Ramos (cell line): Measurements from ENCODE around the gene PSEN1.

Source experiments
- in situ Hi-C: fragments of 300-500 bp; cut with MboI; formaldehyde crosslinking; loops from one replicate; pipeline ENCODE4 v1.14.3; 2022; ENCODE audit warnings: low sequenced_read_pairs; ENCODE audit not compliant: unreplicated experiment

PSEN1 gene

DNA sequence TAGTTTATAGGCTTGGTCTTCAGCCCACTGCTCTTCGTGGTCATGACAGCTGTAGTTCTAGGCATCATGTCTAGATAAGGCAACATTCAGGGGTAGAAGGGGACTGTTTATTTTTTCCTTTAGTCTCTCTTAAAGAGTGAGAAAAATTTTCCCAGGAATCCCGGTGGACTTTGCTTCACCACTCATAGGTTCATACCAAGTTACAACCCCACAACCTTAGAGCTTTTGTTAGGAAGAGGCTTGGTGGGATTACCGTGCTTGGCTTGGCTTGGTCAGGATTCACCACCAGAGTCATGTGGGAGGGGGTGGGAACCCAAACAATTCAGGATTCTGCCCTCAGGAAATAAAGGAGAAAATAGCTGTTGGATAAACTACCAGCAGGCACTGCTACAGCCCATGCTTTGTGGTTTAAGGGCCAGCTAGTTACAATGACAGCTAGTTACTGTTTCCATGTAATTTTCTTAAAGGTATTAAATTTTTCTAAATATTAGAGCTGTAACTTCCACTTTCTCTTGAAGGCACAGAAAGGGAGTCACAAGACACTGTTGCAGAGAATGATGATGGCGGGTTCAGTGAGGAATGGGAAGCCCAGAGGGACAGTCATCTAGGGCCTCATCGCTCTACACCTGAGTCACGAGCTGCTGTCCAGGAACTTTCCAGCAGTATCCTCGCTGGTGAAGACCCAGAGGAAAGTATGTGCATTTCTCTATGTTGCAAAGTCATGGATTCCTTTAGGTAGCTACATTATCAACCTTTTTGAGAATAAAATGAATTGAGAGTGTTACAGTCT lies 75.1 kb downstream of the PSEN1 start:
- in situ Hi-C loops, result no loop called here

- in situ Hi-C loops, result no loop called here
These were observed 79.7 kb downstream of the PSEN1 start for GRCh38 chr14:73216030-73216429.

DNA sequence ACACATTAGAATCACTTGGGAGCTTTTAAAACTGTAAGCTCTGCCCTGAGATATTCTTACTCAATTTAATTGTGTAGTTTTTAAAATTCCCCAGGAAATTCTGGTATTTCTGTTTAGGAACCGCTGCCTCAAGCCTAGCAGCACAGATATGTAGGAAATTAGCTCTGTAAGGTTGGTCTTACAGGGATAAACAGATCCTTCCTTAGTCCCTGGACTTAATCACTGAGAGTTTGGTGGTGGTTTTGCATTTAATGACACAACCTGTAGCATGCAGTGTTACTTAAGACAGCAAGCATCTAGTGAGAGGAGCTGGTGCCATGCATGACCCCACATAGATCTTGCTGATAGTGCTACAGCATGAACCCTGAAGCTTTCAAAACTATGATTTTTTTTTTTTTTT lies 81.1 kb downstream of the PSEN1 start:
- in situ Hi-C loops, result no loop called here

- in situ Hi-C loops, result no loop called here
These were observed 83.8 kb downstream of the PSEN1 start for GRCh38 chr14:73220061-73220460.

- in situ Hi-C loops, result no loop called here
These were observed 84.3 kb downstream of the PSEN1 start for GRCh38 chr14:73220634-73221033.

DNA sequence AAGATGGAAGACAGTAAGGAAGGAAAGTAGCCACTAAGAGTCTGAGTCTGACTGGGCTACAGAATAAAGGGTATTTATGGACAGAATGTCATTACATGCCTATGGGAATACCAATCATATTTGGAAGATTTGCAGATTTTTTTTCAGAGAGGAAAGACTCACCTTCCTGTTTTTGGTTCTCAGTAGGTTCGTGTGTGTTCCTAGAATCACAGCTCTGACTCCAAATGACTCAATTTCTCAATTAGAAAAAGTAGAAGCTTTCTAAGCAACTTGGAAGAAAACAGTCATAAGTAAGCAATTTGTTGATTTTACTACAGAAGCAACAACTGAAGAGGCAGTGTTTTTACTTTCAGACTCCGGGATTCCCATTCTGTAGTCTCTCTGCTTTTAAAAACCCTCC lies 85.6 kb downstream of the PSEN1 start:
- in situ Hi-C loops, result no loop called here

DNA sequence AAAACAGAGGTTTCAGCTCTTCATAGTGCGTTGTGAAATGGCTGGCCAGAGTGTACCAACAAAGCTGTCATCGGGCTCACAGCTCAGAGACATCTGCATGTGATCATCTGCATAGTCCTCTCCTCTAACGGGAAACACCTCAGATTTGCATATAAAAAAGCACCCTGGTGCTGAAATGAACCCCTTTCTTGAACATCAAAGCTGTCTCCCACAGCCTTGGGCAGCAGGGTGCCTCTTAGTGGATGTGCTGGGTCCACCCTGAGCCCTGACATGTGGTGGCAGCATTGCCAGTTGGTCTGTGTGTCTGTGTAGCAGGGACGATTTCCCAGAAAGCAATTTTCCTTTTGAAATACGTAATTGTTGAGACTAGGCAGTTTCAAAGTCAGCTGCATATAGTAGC lies 86.7 kb downstream of the PSEN1 start:
- in situ Hi-C loops, result no loop called here

DNA sequence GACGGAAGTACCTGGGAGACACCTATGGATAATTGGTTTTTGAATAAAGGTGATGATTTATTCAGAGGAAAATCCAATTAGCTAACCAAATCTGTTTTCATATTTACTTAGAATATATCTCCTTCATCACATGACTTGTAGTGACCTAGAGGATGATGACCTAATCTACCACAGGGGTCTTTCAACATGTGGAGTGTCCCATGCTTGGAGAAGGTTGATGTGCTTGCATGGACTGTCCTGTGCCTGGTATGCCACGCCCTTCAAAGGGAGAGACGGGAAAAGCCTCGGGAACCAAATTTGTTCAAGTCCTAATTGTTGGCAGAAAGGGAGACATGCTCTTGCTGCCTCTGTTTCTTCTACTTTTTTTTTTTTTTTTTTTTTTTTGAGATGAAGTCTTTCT lies 89.2 kb downstream of the PSEN1 start:
- in situ Hi-C loops, result no loop called here

DNA sequence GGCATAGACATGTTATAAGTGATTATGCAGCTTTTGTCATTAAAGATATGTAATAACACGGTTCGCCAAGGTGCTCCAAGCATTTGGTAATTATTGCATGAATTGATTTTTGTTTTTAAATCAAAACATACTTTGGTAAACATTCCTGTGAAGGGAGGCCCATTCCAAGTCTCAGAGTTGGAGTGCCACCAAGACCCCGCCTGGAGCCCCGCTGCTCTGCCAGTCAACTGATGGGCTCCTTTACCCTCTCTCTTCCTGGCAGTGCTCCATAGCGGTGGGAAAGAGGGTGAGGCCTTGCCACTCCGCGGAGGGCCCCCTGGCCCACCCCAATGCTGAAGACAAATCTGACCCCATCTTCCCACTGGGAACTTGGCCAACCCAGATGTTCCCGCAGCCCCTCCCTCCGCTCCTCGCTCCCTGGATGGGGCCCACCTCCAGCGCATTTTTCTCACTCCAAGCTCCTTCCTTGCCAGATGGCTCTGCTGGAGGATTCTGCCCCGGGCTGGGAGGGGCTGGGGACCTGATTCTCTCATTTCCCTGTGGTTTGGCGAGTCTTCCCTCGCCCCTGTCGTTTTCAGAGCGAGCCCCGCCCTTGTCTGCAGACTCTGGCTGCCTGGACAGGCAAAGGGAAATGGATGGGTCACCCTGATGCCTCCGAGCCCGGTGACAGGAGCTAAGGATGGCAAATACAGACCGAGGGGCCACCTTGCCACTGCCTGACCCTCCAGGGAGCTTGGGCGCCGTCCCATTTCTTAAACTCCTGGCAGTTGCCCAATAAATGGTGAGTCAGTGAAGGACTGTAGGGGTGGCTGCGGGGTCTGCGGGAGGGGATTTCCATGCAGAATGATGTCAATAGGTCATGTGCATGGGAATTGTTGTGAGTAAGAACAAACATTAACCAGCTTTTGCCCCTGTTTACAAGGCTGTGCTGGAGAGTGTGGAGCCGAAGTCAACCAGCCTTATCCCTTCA lies 91.8 kb downstream of the PSEN1 start:
- in situ Hi-C loops, result no loop called here

GRCh38 chr14:73230051-73230450 lies 93.7 kb downstream of the PSEN1 start:
- in situ Hi-C loops, result no loop called here

GRCh38 chr14:73231981-73232851 lies 95.9 kb downstream of the PSEN1 start:
- in situ Hi-C loops, result no loop called here

DNA sequence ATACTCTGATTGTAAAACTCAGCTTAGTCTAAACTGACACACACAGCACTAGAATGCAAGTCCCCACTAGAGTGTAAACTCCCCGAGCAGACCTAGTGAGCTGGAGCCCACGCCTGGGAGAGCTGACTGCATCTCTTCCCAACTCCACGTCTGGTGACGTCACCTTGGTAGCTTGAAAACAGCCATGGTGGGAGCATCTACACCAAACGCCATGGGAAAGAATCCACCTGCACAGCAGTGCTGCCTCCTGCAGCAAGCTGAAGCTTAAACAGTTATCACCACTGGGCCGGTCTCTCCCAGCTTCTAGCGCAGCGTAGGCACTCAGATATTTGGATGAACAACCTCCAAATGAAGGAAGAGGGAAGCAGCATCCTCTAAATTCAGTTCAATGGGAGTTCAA lies 96.7 kb downstream of the PSEN1 start:
- in situ Hi-C loops, result no loop called here

DNA sequence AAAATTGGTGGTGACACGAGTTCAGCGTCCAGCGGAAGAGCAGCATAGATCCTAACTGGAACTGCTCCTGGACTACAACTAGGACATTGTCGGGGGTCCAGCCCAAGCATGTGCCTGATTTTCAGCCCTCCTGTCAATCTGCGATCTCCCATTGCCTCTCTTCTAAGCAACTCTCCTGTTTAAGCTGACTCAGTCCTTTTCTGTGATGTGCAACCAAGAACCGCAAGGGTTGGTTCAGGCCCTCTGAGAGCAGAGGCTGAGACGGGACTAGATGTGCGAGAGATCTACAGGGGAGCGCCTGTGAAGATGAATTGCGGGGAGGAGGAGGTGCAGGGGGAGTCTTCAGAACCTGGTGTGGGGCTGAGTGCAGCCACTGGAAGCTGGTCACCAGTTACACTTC lies 97.3 kb downstream of the PSEN1 start:
- in situ Hi-C loops, result no loop called here

GRCh38 chr14:73234029-73234428 lies 97.7 kb downstream of the PSEN1 start:
- in situ Hi-C loops, result no loop called here

- in situ Hi-C loops, result no loop called here
These were observed 98.5 kb downstream of the PSEN1 start for GRCh38 chr14:73234586-73235394.

GRCh38 chr14:73235531-73236155 lies 99.3 kb downstream of the PSEN1 start:
- in situ Hi-C loops, result no loop called here

GRCh38 chr14:73236157-73236556 lies 99.8 kb downstream of the PSEN1 start:
- in situ Hi-C loops, result no loop called here

DNA sequence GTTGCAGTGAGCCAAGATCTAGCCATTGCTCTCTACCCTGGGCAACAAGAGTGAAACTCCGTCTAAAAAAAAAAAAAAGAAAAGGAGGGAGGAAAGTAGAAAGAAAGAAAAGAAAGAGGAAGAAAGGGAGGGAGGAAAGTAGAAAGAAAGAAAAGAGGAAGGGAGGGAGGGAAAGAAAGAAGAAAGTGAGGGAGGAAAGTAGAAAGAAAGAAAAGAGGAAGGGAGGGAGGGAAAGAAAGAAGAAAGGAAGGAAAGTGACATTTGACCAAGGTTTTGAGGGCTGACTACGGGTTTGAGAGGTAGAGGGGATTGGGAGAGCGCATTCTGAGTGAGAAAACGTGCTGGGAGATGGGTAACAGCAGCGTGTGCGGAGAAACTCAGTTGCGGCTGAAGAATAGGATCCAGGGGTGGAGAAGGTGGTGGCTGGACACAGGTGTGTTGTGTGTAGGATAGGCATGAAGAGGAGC lies 100.5 kb downstream of the PSEN1 start:
- in situ Hi-C loops, result no loop called here

- in situ Hi-C loops, result no loop called here
These were observed 101.0 kb downstream of the PSEN1 start, which contains the start of gene PAPLN for GRCh38 chr14:73237219-73237785. Gene PAPLN (plus strand): TSS chr14:73237506. CDS start chr14:73239779, 2,273 bp downstream.
